ENCODE results near the gene KRT80.

KRT80 gene

GRCh38 chr12:52202361-52203078 lies 10.7 kb upstream of the KRT80 start:
- TF ChIP-seq GATA1 (IDR thresholded peaks at IDR 0.05; ENCODE audit: low read depth, low read length): no peak
- TF ChIP-seq POLR2A (IDR thresholded peaks at IDR 0.05; ENCODE audit: low read length): no peak
- no peak for DNase-seq

GRCh38 chr12:52201451-52201839 lies 9.6 kb upstream of the KRT80 start:
- no peak for TF ChIP-seq GATA1 (IDR thresholded peaks at IDR 0.05; ENCODE audit: low read depth, low read length)
- TF ChIP-seq POLR2A (IDR thresholded peaks at IDR 0.05; ENCODE audit: low read length): no peak

GRCh38 chr12:52200781-52201450 lies 9.1 kb upstream of the KRT80 start:
- DNase-seq: no peak
- TF ChIP-seq GATA1 (IDR thresholded peaks at IDR 0.05; ENCODE audit: low read depth, low read length) (no peak), POLR2A (IDR thresholded peaks at IDR 0.05; ENCODE audit: low read length) (no peak)

More at GRCh38 chr12:52201451-52201839, 9.6 kb upstream of the KRT80 start:
- no peak for DNase-seq

GRCh38 chr12:52200086-52200780 lies 8.4 kb upstream of the KRT80 start:
- peak; percentile 4 to 16 for DNase-seq
- TF ChIP-seq POLR2A (IDR thresholded peaks at IDR 0.05; ENCODE audit: low read length): no peak
- TF ChIP-seq GATA1 (IDR thresholded peaks at IDR 0.05; ENCODE audit: low read depth, low read length): no peak

- DNase-seq: no peak
- TF ChIP-seq GATA1 (IDR thresholded peaks at IDR 0.05; ENCODE audit: low read depth, low read length) (no peak), POLR2A (IDR thresholded peaks at IDR 0.05; ENCODE audit: low read length) (no peak)
These were observed 7.6 kb upstream of the KRT80 start for GRCh38 chr12:52199294-52199919.

GRCh38 chr12:52198454-52199215 lies 6.8 kb upstream of the KRT80 start:
- DNase-seq: no peak
- TF ChIP-seq GATA1 (IDR thresholded peaks at IDR 0.05; ENCODE audit: low read depth, low read length): no peak
- TF ChIP-seq POLR2A (IDR thresholded peaks at IDR 0.05; ENCODE audit: low read length): no peak

GRCh38 chr12:52197371-52198231 lies 5.8 kb upstream of the KRT80 start:
- DNase-seq: no peak
- TF ChIP-seq GATA1 (IDR thresholded peaks at IDR 0.05; ENCODE audit: low read depth, low read length): no peak
- no peak for TF ChIP-seq POLR2A (IDR thresholded peaks at IDR 0.05; ENCODE audit: low read length)

- TF ChIP-seq POLR2A (IDR thresholded peaks at IDR 0.05; ENCODE audit: low read length) (peak; percentile 41), GATA1 (IDR thresholded peaks at IDR 0.05; ENCODE audit: low read depth, low read length) (no peak)
- no peak for DNase-seq
These were observed 3.4 kb upstream of the KRT80 start for GRCh38 chr12:52195065-52195730.

GRCh38 chr12:52193991-52194390 lies 2.2 kb upstream of the KRT80 start:
- DNase-seq: no peak
- TF ChIP-seq POLR2A (IDR thresholded peaks at IDR 0.05; ENCODE audit: low read length) (no peak), GATA1 (IDR thresholded peaks at IDR 0.05; ENCODE audit: low read depth, low read length) (no peak)

- no peak for TF ChIP-seq GATA1 (IDR thresholded peaks at IDR 0.05; ENCODE audit: low read depth, low read length)
- no peak for TF ChIP-seq POLR2A (IDR thresholded peaks at IDR 0.05; ENCODE audit: low read length)
These were observed 1.7 kb upstream of the KRT80 start for GRCh38 chr12:52193532-52193931.

GRCh38 chr12:52190860-52191729 lies 719 bp downstream of the KRT80 start:
- no peak for DNase-seq
- TF ChIP-seq GATA1 (IDR thresholded peaks at IDR 0.05; ENCODE audit: low read depth, low read length) (no peak), POLR2A (IDR thresholded peaks at IDR 0.05; ENCODE audit: low read length) (no peak)

More at GRCh38 chr12:52193532-52193931, 1.7 kb upstream of the KRT80 start:
- DNase-seq: no peak

All from erythroblast (primary cell).